SK-N-SH (cell line): Measurements from ENCODE around the gene LRRC27. TPM values are rescaled to one million over a fixed set of nuclear protein-coding genes. Genes with fewer than 3 reads are reported as not detected.

Experiments used
- CTCF ChIA-PET: fragments of 300-600, 350-600 bp; formaldehyde crosslinking; extraction: SDS; loops from one replicate; lab custom pipeline; 2021; lab: Yijun Ruan, JAX
- POLR2A ChIA-PET: fragments of 350-600 bp; sonication (Branson Sonifier 250); formaldehyde crosslinking; extraction: SDS; loops from one replicate; lab custom pipeline; 2020; ENCODE audit warnings: antibody characterized with exemption, inconsistent platforms; lab: Yijun Ruan, JAX
- DNase-seq: peaks from one replicate; pipeline ENCODE4 v3.0.0; 2012
- H2AFZ ChIP-seq: fragments of 200-600 bp; sonication (generic); 2 replicates; pipeline ENCODE4 v1.8.1; 2016; ENCODE audit warnings: antibody characterized with exemption, mild to moderate bottlenecking, low read depth
- H3F3A ChIP-seq: fragments of 200-600 bp; sonication (generic); replicated peaks from 2 replicates; pipeline ENCODE3; 2016; ENCODE audit warnings: antibody characterized with exemption, mild to moderate bottlenecking; ENCODE audit not compliant: insufficient read depth
- H3K27ac ChIP-seq, 2 experiments: fragments of 200-500 bp in 1 of 2; fragments of 200-600 bp in 1 of 2; sonication (Bioruptor generic) in 1 of 2; sonication (generic), shearing (Covaris generic) in 1 of 2; 2 replicates each; pipeline versions ENCODE4 v1.5.1 to v1.6.1; 2014 to 2016; ENCODE audit warnings: low read depth in 2 of 2, inconsistent platforms in 1 of 2, low read length in 1 of 2, mild to moderate bottlenecking in 1 of 2, mixed read lengths in 1 of 2
- H3K27me3 ChIP-seq: fragments of 200-600 bp; sonication (generic), shearing (Covaris generic); 2 replicates; pipeline ENCODE4 v1.6.1; 2016; ENCODE audit warnings: mixed run types; ENCODE audit not compliant: insufficient read depth
- H3K36me3 ChIP-seq, 2 experiments: fragments of 200-500 bp in 1 of 2; fragments of 200-600 bp in 1 of 2; sonication (Bioruptor generic) in 1 of 2; sonication (generic) in 1 of 2; replicated peaks in 1 of 2; 2 replicates each; pipeline versions ENCODE3 to v1.5.1; 2014 to 2016; ENCODE audit warnings: low read length in 1 of 2, mild to moderate bottlenecking in 1 of 2; ENCODE audit not compliant: insufficient read depth in 2 of 2, control insufficient read depth in 1 of 2
- H3K4me1 ChIP-seq, 2 experiments: fragments of 200-500 bp in 1 of 2; fragments of 200-600 bp in 1 of 2; sonication (Bioruptor generic) in 1 of 2; sonication (generic), shearing (Covaris generic) in 1 of 2; 2 replicates each; pipeline versions ENCODE4 v1.5.1 to v1.6.1; 2014 to 2016; ENCODE audit warnings: low read depth in 1 of 2, low read length in 1 of 2, mixed run types in 1 of 2; ENCODE audit not compliant: insufficient read depth in 2 of 2, control insufficient read depth in 1 of 2
- H3K4me2 ChIP-seq: fragments of 200-600 bp; sonication (generic), shearing (Covaris generic); 2 replicates; pipeline ENCODE4 v1.6.1; 2017; ENCODE audit warnings: mixed run types
- H3K4me3 ChIP-seq, 2 experiments: fragments of 200-500 bp in 1 of 2; fragments of 200-600 bp in 1 of 2; sonication (Bioruptor generic) in 1 of 2; sonication (generic), shearing (Covaris generic) in 1 of 2; 2 replicates each; pipeline versions ENCODE4 v1.5.1 to v1.8.1; 2014 to 2016; ENCODE audit warnings: low read depth in 2 of 2, inconsistent platforms in 1 of 2, low read length in 1 of 2, mild to moderate bottlenecking in 1 of 2, mixed read lengths in 1 of 2, moderate library complexity in 1 of 2
- H3K79me2 ChIP-seq: fragments of 200-600 bp; sonication (generic); 2 replicates; pipeline ENCODE4 v1.8.1; 2017; ENCODE audit warnings: mild to moderate bottlenecking; ENCODE audit not compliant: insufficient read depth
- H3K9ac ChIP-seq: fragments of 200-600 bp; sonication (generic); 2 replicates; pipeline ENCODE4 v1.6.1; 2017; ENCODE audit warnings: mixed run types
- H3K9me2 ChIP-seq: fragments of 200-600 bp; sonication (generic); 2 replicates; pipeline ENCODE4 v1.6.1; 2017; ENCODE audit warnings: mixed run types
- H3K9me3 ChIP-seq: fragments of 200-600 bp; sonication (generic); 2 replicates; pipeline ENCODE4 v1.6.1; 2017; ENCODE audit warnings: mixed run types, mild to moderate bottlenecking, moderate library complexity
- H4K20me1 ChIP-seq: fragments of 200-600 bp; sonication (generic); 2 replicates; pipeline ENCODE4 v1.6.1; 2017; ENCODE audit warnings: mild to moderate bottlenecking, mixed run types; ENCODE audit not compliant: insufficient read depth
- CTCF ChIP-seq: fragments of 200-600 bp; sonication (generic); IDR thresholded peaks from 2 replicates; pipeline ENCODE4 v1.6.1; 2017; ENCODE audit warnings: antibody characterized with exemption, mild to moderate bottlenecking, moderate library complexity
- FOXJ3 ChIP-seq: sonication (generic); formaldehyde crosslinking; IDR thresholded peaks from 2 replicates; pipeline ENCODE4 v1.5.1; 2020; ENCODE audit warnings: mild to moderate bottlenecking, missing genetic modification reagents
- GABPA ChIP-seq: IDR thresholded peaks from 2 replicates; pipeline ENCODE4 v1.4.0; 2012; ENCODE audit warnings: low read depth, mild to moderate bottlenecking
- IRF3 ChIP-seq: fragments of 150-350 bp; IDR thresholded peaks from 2 replicates; pipeline ENCODE4 v1.6.1; 2016; ENCODE audit warnings: mild to moderate bottlenecking, low read depth, low read length
- JUND ChIP-seq: IDR thresholded peaks from 2 replicates; pipeline ENCODE4 v1.4.0; 2012
- MXI1 ChIP-seq: IDR thresholded peaks from 2 replicates; pipeline ENCODE4 v1.6.1; 2012; ENCODE audit warnings: mild to moderate bottlenecking, low read depth, low read length, improper control_type of control experiment
- RAD21 ChIP-seq: IDR thresholded peaks from 2 replicates; pipeline ENCODE4 v1.6.1; 2012; ENCODE audit warnings: mild to moderate bottlenecking, low read length
- RFX5 ChIP-seq: IDR thresholded peaks from 2 replicates; pipeline ENCODE4 v1.6.1; 2012; ENCODE audit warnings: mild to moderate bottlenecking, improper control_type of control experiment, low read length
- SIN3A ChIP-seq: IDR thresholded peaks from 2 replicates; pipeline ENCODE4 v1.6.1; 2012; ENCODE audit warnings: low read depth, mild to moderate bottlenecking, low read length, moderate library complexity, borderline replicate concordance
- SMC3 ChIP-seq: IDR thresholded peaks from 2 replicates; pipeline ENCODE4 v1.6.1; 2012; ENCODE audit warnings: low read depth, low read length, improper control_type of control experiment
- TCF12 ChIP-seq: IDR thresholded peaks from 2 replicates; pipeline ENCODE4 v1.4.0; 2012
- TEAD4 ChIP-seq: IDR thresholded peaks from 2 replicates; pipeline ENCODE4 v1.4.0; 2012; ENCODE audit warnings: mild to moderate bottlenecking, borderline replicate concordance; ENCODE audit not compliant: insufficient read depth
- YY1 ChIP-seq: IDR thresholded peaks from 2 replicates; pipeline ENCODE4 v1.4.0; 2012; ENCODE audit warnings: low read depth, mild to moderate bottlenecking
- ZBTB33 ChIP-seq: IDR thresholded peaks from 2 replicates; pipeline ENCODE4 v1.4.0; 2012; ENCODE audit warnings: low read depth, borderline replicate concordance
- WGBS: methylation state at CpG from one replicate; pipeline ENCODE4 v1.1.6; 2017; ENCODE audit warnings: low lambda C conversion rate; 5-methylcytosine and 5-hydroxymethylcytosine counted together
- polyA plus RNA-seq, 3 experiments: library from polyadenylated mRNA; depleted of rRNA; stranded (reverse); fragments of >200 nt; gene quantifications; 2 replicates each; pipeline ENCODE4 v1.2.3, GENCODE V29; 2012

The LRRC27 gene
- polyA plus RNA-seq, 1 of the 3 experiments (the other 2 are of a cell fraction), result 10.0 TPM

- Histone ChIP-seq H3K27me3 (no peaks in the 10 kb centered on the region), H3K9me2 (no peaks in the 10 kb centered on the region), H3K4me3 (no peak overlapping the region), H3K27ac (no peak overlapping the region), H3F3A (no peaks in the 10 kb centered on the region), H3K36me3 (peaks cover 0 to 12% of the 10 kb centered on the region in 2 experiments), H3K4me1 (no peaks in the 10 kb centered on the region), H3K9me3 (no peaks in the 10 kb centered on the region), H3K9ac (no peak overlapping the region), H4K20me1 (no peaks in the 10 kb centered on the region), H2AFZ (no peak overlapping the region), H3K79me2 (no peaks in the 10 kb centered on the region), H3K4me2 (no peak overlapping the region)
- DNase-seq, result no peak
- TF ChIP-seq TCF12 (no peak), RAD21 (no peak), JUND (no peak)
- WGBS, result 82% methylated on average over 17 of the region's 21 CpGs
- ChIA-PET CTCF (interaction anchor here (1.0 to 3.5 kb wide), 14 partner anchors 9 to 136 kb away, joined by 3 to 31 read pairs (median 4); no protein-coding TSS in a partner anchor), POLR2A (no interaction called here)
Measured at GRCh38 chr10:132359305-132360040, 27.5 kb downstream of the LRRC27 start.

GRCh38 chr10:132360766-132361447, 28.9 kb downstream of the LRRC27 start:
- Histone ChIP-seq H3K27ac (no peak overlapping the region), H3K9me3 (no peaks in the 10 kb centered on the region), H4K20me1 (no peaks in the 10 kb centered on the region), H3F3A (no peaks in the 10 kb centered on the region), H3K9me2 (no peaks in the 10 kb centered on the region), H3K9ac (no peak overlapping the region), H3K4me3 (no peak overlapping the region), H3K79me2 (no peaks in the 10 kb centered on the region), H3K4me2 (no peak overlapping the region), H3K4me1 (no peaks in the 10 kb centered on the region), H3K36me3 (peaks cover 7% of the 10 kb centered on the region in 2 experiments), H3K27me3 (no peaks in the 10 kb centered on the region), H2AFZ (no peak overlapping the region)
- peak; percentile 80 for DNase-seq
- ChIA-PET CTCF (interaction anchor here (0.6 to 3.5 kb wide), 30 partner anchors 8 to 256 kb away, joined by 3 to 31 read pairs (median 4); no protein-coding TSS in a partner anchor), POLR2A (no interaction called here)
- 68% methylated on average over 14 of the region's 22 CpGs for WGBS
- TF ChIP-seq GABPA (no peak), JUND (no peak), YY1 (no peak), SMC3 (0 out of 2 replicates have a peak, but pooled peaks have one; percentile 6), RAD21 (peak; percentile 32; the same call in 1 of the 2 replicates), RFX5 (no peak), TEAD4 (no peak), ZBTB33 (no peak), IRF3 (no peak), CTCF (peak; percentile 70), SIN3A (no peak), MXI1 (no peak), FOXJ3 (no peak)
